Muscle of leg (tissue), 16 donors: ENCODE measurements around the gene DPH3. TPM values are rescaled to one million over a fixed set of nuclear protein-coding genes. Genes with fewer than 3 reads are reported as not detected.
A peak's percentile ranks its signal among the peaks of the same experiment; 100 is the strongest.
"Not testable (repeated sequence)": the region's sequence is repeated elsewhere in the genome, so short reads cannot be mapped to it uniquely, and the experiment has no call there.

ENCODE experiments used
- DNase-seq: peaks from one replicate; pipeline ENCODE4 v3.0.0; 2013
- H3K27ac ChIP-seq: one replicate; pipeline ENCODE4 v1.5.1; 2013; ENCODE audit warnings: mild to moderate bottlenecking, low read length, control low read depth
- H3K27me3 ChIP-seq: one replicate; pipeline ENCODE4 v1.6.1; 2013; ENCODE audit warnings: low read length; ENCODE audit not compliant: control insufficient read depth, insufficient read depth
- H3K36me3 ChIP-seq: one replicate; pipeline ENCODE4 v1.6.1; 2013; ENCODE audit warnings: low read length; ENCODE audit not compliant: control insufficient read depth, insufficient read depth
- H3K4me1 ChIP-seq: one replicate; pipeline ENCODE4 v1.6.1; 2013; ENCODE audit warnings: low read length; ENCODE audit not compliant: control insufficient read depth, insufficient read depth
- H3K4me3 ChIP-seq: one replicate; pipeline ENCODE4 v1.5.1; 2013; ENCODE audit warnings: low read length, control low read depth
- H3K9me3 ChIP-seq: replicated peaks from 2 replicates; pipeline ENCODE4 v1.6.1; 2013; ENCODE audit warnings: low read depth, low read length; ENCODE audit not compliant: control insufficient read depth
- WGBS: methylation state at CpG from one replicate; pipeline ENCODE4 v1.1.5; 2013; ENCODE audit warnings: missing lambda C conversion rate; ENCODE audit not compliant: insufficient coverage; 5-methylcytosine and 5-hydroxymethylcytosine counted together
- long read RNA-seq, 11 donors: transcript quantifications; one replicate each; lab custom pipeline, GENCODE V29; 2026
- polyA plus RNA-seq, 8 donors: library from polyadenylated mRNA; unstranded; fragments of 120-200 nt; gene quantifications; one replicate each; pipeline versions ENCODE4 v1.2.1 to v1.2.3, GENCODE V29; 2013; ENCODE audit warnings: inconsistent platforms in 1 of 8, low replicate concordance in 1 of 8; ENCODE audit not compliant: insufficient read length in 8 of 8, insufficient read depth in 1 of 8
- total RNA-seq: library from RNA; stranded (reverse); fragments of 120-200 nt; gene quantifications from one replicate; pipeline ENCODE4 v1.2.4, GENCODE V29; 2013

The DPH3 gene
- total RNA-seq (15.5 TPM), polyA plus RNA-seq (10 to 100 TPM; 20.4 to 26.1 (median 23.7) TPM)
- long read RNA-seq, donor 1, transcript DPH3-204 (3 exons, 3,131 nt): major isoform, 7 of 9 reads
- long read RNA-seq, donor 1, partial matches to known transcripts: 0 of 9 reads
- long read RNA-seq, donor 1, other reads (novel, unspliced or antisense): 0 of 9 reads
- long read RNA-seq, donor 2, partial matches to known transcripts: 0 of 5 reads
- long read RNA-seq, donor 2, other reads (novel, unspliced or antisense): 0 of 5 reads
- long read RNA-seq, donor 3, transcript DPH3-202 (2 exons, 3,052 nt): minor isoform, 6 of 20 reads
- long read RNA-seq, donor 3, transcript DPH3-204 (3 exons, 3,131 nt): major isoform, 14 of 20 reads
- long read RNA-seq, donor 3, partial matches to known transcripts: 0 of 20 reads
- long read RNA-seq, donor 3, other reads (novel, unspliced or antisense): 0 of 20 reads
- long read RNA-seq, donor 4, transcript DPH3-204 (3 exons, 3,131 nt): minor isoform, 8 of 17 reads
- long read RNA-seq, donor 4, transcript DPH3-202 (2 exons, 3,052 nt): major isoform, 9 of 17 reads
- long read RNA-seq, donor 4, partial matches to known transcripts: 0 of 17 reads
- long read RNA-seq, donor 4, other reads (novel, unspliced or antisense): 0 of 17 reads
- long read RNA-seq, donor 5, transcript DPH3-202 (2 exons, 3,052 nt): minor isoform, 21 of 46 reads
- long read RNA-seq, donor 5, transcript DPH3-204 (3 exons, 3,131 nt): major isoform, 25 of 46 reads
- long read RNA-seq, donor 5, partial matches to known transcripts: 0 of 46 reads
- long read RNA-seq, donor 5, other reads (novel, unspliced or antisense): 0 of 46 reads
- long read RNA-seq, donor 6, transcript DPH3-204 (3 exons, 3,131 nt): major isoform, 19 of 33 reads
- long read RNA-seq, donor 6, transcript DPH3-202 (2 exons, 3,052 nt): minor isoform, 14 of 33 reads
- long read RNA-seq, donor 6, partial matches to known transcripts: 0 of 33 reads
- long read RNA-seq, donor 6, other reads (novel, unspliced or antisense): 0 of 33 reads
- long read RNA-seq, donor 7, transcript DPH3-202 (2 exons, 3,052 nt): minor isoform, 12 of 32 reads
- long read RNA-seq, donor 7, transcript DPH3-204 (3 exons, 3,131 nt): major isoform, 20 of 32 reads
- long read RNA-seq, donor 7, partial matches to known transcripts: 0 of 32 reads
- long read RNA-seq, donor 7, other reads (novel, unspliced or antisense): 0 of 32 reads
- long read RNA-seq, donor 8, transcript DPH3-204 (3 exons, 3,131 nt): major isoform, 7 of 14 reads
- long read RNA-seq, donor 8, transcript DPH3-202 (2 exons, 3,052 nt): major isoform, 7 of 14 reads
- long read RNA-seq, donor 8, partial matches to known transcripts: 0 of 14 reads
- long read RNA-seq, donor 8, other reads (novel, unspliced or antisense): 0 of 14 reads
- long read RNA-seq, donor 9, transcript DPH3-204 (3 exons, 3,131 nt): minor isoform, 6 of 13 reads
- long read RNA-seq, donor 9, transcript DPH3-202 (2 exons, 3,052 nt): major isoform, 7 of 13 reads
- long read RNA-seq, donor 9, partial matches to known transcripts: 0 of 13 reads
- long read RNA-seq, donor 9, other reads (novel, unspliced or antisense): 0 of 13 reads
- long read RNA-seq, donor 10, transcript DPH3-204 (3 exons, 3,131 nt): major isoform, 20 of 24 reads
- long read RNA-seq, donor 10, partial matches to known transcripts: 0 of 24 reads
- long read RNA-seq, donor 10, other reads (novel, unspliced or antisense): 0 of 24 reads
- long read RNA-seq, donor 11, transcript DPH3-202 (2 exons, 3,052 nt): major isoform, 8 of 14 reads
- long read RNA-seq, donor 11, transcript DPH3-204 (3 exons, 3,131 nt): minor isoform, 6 of 14 reads
- long read RNA-seq, donor 11, partial matches to known transcripts: 0 of 14 reads
- long read RNA-seq, donor 11, other reads (novel, unspliced or antisense): 0 of 14 reads

- peaks cover 13% of the 10 kb centered on the region for H3K4me1 ChIP-seq
- peaks cover 6% of the 10 kb centered on the region for H3K36me3 ChIP-seq
- H3K27ac ChIP-seq: peak within 1 kb of the TSS; percentile 97
- H3K27me3 ChIP-seq: no peaks in the 10 kb centered on the region
- peak; percentile 100 for DNase-seq
- H3K9me3 ChIP-seq: no peaks in the 10 kb centered on the region
- H3K4me3 ChIP-seq: peak within 1 kb of the TSS; percentile 97
- under 1% methylated on average over 61 of the region's 61 CpGs for WGBS
These were observed at the start of gene DPH3, which contains the start of gene OXNAD1 for GRCh38 chr3:16264708-16265454. TSS of gene DPH3 (minus strand) at chr3:16264943. CDS start at chr3:16264876, 67 bp downstream. TSS of gene OXNAD1 (plus strand) at chr3:16265212. CDS start at chr3:16270953, 5,741 bp downstream.

GRCh38 chr3:16313886-16314645, 49.3 kb upstream of the DPH3 start:
- H3K4me3 ChIP-seq: no peak overlapping the region
- peaks cover 41% of the 10 kb centered on the region for H3K36me3 ChIP-seq
- no peak overlapping the region for H3K27ac ChIP-seq
- DNase-seq: no peak
- no peaks in the 10 kb centered on the region for H3K27me3 ChIP-seq
- H3K9me3 ChIP-seq: no peaks in the 10 kb centered on the region
- WGBS: 58% methylated on average over 2 of the region's 5 CpGs
- H3K4me1 ChIP-seq: peaks cover 6% of the 10 kb centered on the region

GRCh38 chr3:16311960-16312451, 47.3 kb upstream of the DPH3 start:
- WGBS: 46% methylated on average over 6 of the region's 6 CpGs
- Histone ChIP-seq H3K27me3 (no peaks in the 10 kb centered on the region), H3K4me3 (no peak overlapping the region), H3K9me3 (no peaks in the 10 kb centered on the region), H3K4me1 (peaks cover 6% of the 10 kb centered on the region), H3K36me3 (peaks cover 31% of the 10 kb centered on the region), H3K27ac (no peak overlapping the region)
- DNase-seq: no peak

- DNase-seq, H3K4me1 ChIP-seq, H3K27me3 ChIP-seq, H3K27ac ChIP-seq, H3K9me3 ChIP-seq, H3K4me3 ChIP-seq: not testable (repeated sequence)
- WGBS: 100% methylated on average over 2 of the region's 7 CpGs
- H3K36me3 ChIP-seq: peaks cover 19% of the 10 kb centered on the region
These were observed 45.7 kb upstream of the DPH3 start for GRCh38 chr3:16310486-16310885.

- H3K36me3 ChIP-seq: peaks cover 25% of the 10 kb centered on the region
- peaks cover 6% of the 10 kb centered on the region for H3K4me1 ChIP-seq
- no peak for DNase-seq
- WGBS: no CpG with 5 or more reads among the region's 2 CpGs
- no peaks in the 10 kb centered on the region for H3K27me3 ChIP-seq
- H3K4me3 ChIP-seq: no peak overlapping the region
- no peaks in the 10 kb centered on the region for H3K9me3 ChIP-seq
- no peak overlapping the region for H3K27ac ChIP-seq
These were observed 44.8 kb upstream of the DPH3 start for GRCh38 chr3:16309558-16309957.

- Histone ChIP-seq H3K27me3 (no peaks in the 10 kb centered on the region), H3K36me3 (peaks cover 24% of the 10 kb centered on the region), H3K9me3 (no peaks in the 10 kb centered on the region), H3K4me1 (peaks cover 6% of the 10 kb centered on the region), H3K4me3 (no peak overlapping the region), H3K27ac (no peak overlapping the region)
- DNase-seq: no peak
- no CpG with 5 or more reads among the region's 1 CpG for WGBS
These were observed 44.0 kb upstream of the DPH3 start for GRCh38 chr3:16308727-16309126.

- Histone ChIP-seq H3K4me3 (no peak overlapping the region), H3K27ac (no peak overlapping the region), H3K4me1 (peaks cover 6% of the 10 kb centered on the region), H3K27me3 (no peaks in the 10 kb centered on the region), H3K36me3 (peaks cover 22% of the 10 kb centered on the region), H3K9me3 (no peaks in the 10 kb centered on the region)
- no peak for DNase-seq
- 93% methylated on average over 5 of the region's 5 CpGs for WGBS
These were observed 43.2 kb upstream of the DPH3 start for GRCh38 chr3:16307832-16308531.
